Karpas-422 (cell line): ENCODE results near the gene JADE3. TPM values are rescaled to one million over a fixed set of nuclear protein-coding genes. Genes with fewer than 3 reads are reported as not detected.

Experiments used
- DNase-seq: peaks from one replicate; pipeline ENCODE4 v3.0.0-alpha.2; 2015
- H2AFZ ChIP-seq: fragments of 200-600 bp; sonication (generic); 2 replicates; pipeline ENCODE4 v1.6.1; 2014; ENCODE audit warnings: antibody characterized with exemption, low read length, mixed read lengths
- H3K27ac ChIP-seq: fragments of 200-600 bp; sonication (generic); 2 replicates; pipeline ENCODE4 v1.5.1; 2014; ENCODE audit warnings: mild to moderate bottlenecking, low read length, moderate library complexity
- H3K27me3 ChIP-seq: fragments of 200-600 bp; sonication (generic); 2 replicates; pipeline ENCODE4 v1.6.1; 2014; ENCODE audit warnings: low read length, mixed read lengths
- H3K36me3 ChIP-seq: fragments of 200-600 bp; sonication (generic); 2 replicates; pipeline ENCODE4 v1.6.1; 2014; ENCODE audit warnings: low read length, mixed read lengths; ENCODE audit not compliant: insufficient read depth
- H3K4me1 ChIP-seq: fragments of 200-600 bp; sonication (generic); 2 replicates; pipeline ENCODE4 v1.6.1; 2014; ENCODE audit warnings: mild to moderate bottlenecking, low read length, mixed read lengths
- H3K4me2 ChIP-seq: fragments of 200-600 bp; sonication (generic); 2 replicates; pipeline ENCODE4 v1.6.1; 2014; ENCODE audit warnings: low read length, low read depth, mild to moderate bottlenecking; ENCODE audit not compliant: poor library complexity, severe bottlenecking
- H3K4me3 ChIP-seq: fragments of 200-600 bp; sonication (generic); 2 replicates; pipeline ENCODE4 v1.5.1; 2014; ENCODE audit warnings: mild to moderate bottlenecking, antibody characterized with exemption, low read length, mixed read lengths
- H3K79me2 ChIP-seq: fragments of 200-600 bp; sonication (generic); 2 replicates; pipeline ENCODE4 v1.6.1; 2014; ENCODE audit warnings: mild to moderate bottlenecking, low read length, mixed read lengths
- H3K9ac ChIP-seq: fragments of 200-600 bp; sonication (generic); 2 replicates; pipeline ENCODE4 v1.6.0; 2014; ENCODE audit warnings: low read length
- H3K9me2 ChIP-seq: fragments of 200-600 bp; sonication (generic), shearing (Covaris generic); replicated peaks from 2 replicates; pipeline ENCODE4 v1.6.0; 2014; ENCODE audit warnings: mild to moderate bottlenecking, low read length, moderate library complexity; ENCODE audit not compliant: insufficient read depth
- H3K9me3 ChIP-seq: fragments of 300-700, 200-600 bp; sonication (generic); 2 replicates; pipeline ENCODE4 v1.6.1; 2014; ENCODE audit warnings: low read length, mixed read lengths
- H4K20me1 ChIP-seq: fragments of 200-600 bp; sonication (generic); 2 replicates; pipeline ENCODE4 v1.6.1; 2014; ENCODE audit warnings: mild to moderate bottlenecking, antibody characterized with exemption, low read length, low read depth; ENCODE audit not compliant: insufficient read depth
- small RNA-seq: library from RNA; depleted of rRNA; stranded (forward); fragments of <200 nt; gene quantifications from one replicate; pipeline ENCODE3, GENCODE V24; 2014
- total RNA-seq: library from RNA; depleted of rRNA; stranded (reverse); fragments of >200 nt; shearing (Covaris generic); gene quantifications from 2 replicates; pipeline ENCODE4 v1.2.3, GENCODE V29; 2014; ENCODE audit warnings: low replicate concordance; rRNA removed

Gene JADE3
- total RNA-seq, 1 experiment from 2014 or later, result 0.07 TPM

- H3K9me2 ChIP-seq, result no peaks in the 10 kb centered on the region
- no peaks in the 10 kb centered on the region for H3K27me3 ChIP-seq
- no peaks in the 10 kb centered on the region for H3K9me3 ChIP-seq
- DNase-seq, result no peak
- H3K79me2 ChIP-seq, result no peaks in the 10 kb centered on the region
- 0 out of 2 replicates have a peak overlapping the region, but pooled peaks have one; percentile 12 for H2AFZ ChIP-seq
- no peaks in the 10 kb centered on the region for H3K36me3 ChIP-seq
- no peak overlapping the region for H3K9ac ChIP-seq
- H3K4me2 ChIP-seq, result no peak overlapping the region
- no peak overlapping the region for H3K4me3 ChIP-seq
- no peaks in the 10 kb centered on the region for H3K4me1 ChIP-seq
- no peaks in the 10 kb centered on the region for H4K20me1 ChIP-seq
- no peak overlapping the region for H3K27ac ChIP-seq
Measured at GRCh38 chrX:47091149-47091775, 179.0 kb downstream of the JADE3 start.

DNA sequence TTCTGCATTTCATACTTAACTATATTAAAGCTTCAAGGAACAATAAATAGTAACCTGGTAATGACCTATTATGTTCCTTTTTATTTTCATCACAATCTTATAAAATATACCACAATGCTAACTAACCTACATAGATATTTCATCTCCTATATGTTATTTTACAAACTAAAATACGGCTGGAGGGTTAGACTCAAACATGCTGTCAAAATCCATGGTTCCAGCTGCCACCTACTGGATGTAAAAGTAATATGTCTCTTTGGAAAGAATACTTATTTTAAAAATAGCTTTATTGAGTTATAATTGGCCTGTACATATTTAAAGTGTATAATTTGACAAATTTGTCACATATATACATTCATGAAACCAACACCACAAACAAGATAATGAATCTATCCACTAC is 181.0 kb downstream of the JADE3 start:
- Histone ChIP-seq H3K9ac (no peak overlapping the region), H2AFZ (no peak overlapping the region), H3K4me3 (no peak overlapping the region), H3K36me3 (no peaks in the 10 kb centered on the region), H3K9me2 (no peaks in the 10 kb centered on the region), H3K4me2 (no peak overlapping the region), H3K79me2 (no peaks in the 10 kb centered on the region), H3K9me3 (no peaks in the 10 kb centered on the region), H4K20me1 (no peaks in the 10 kb centered on the region), H3K27me3 (no peaks in the 10 kb centered on the region), H3K4me1 (no peaks in the 10 kb centered on the region), H3K27ac (no peak overlapping the region)
- DNase-seq, result peak; percentile 68

DNA sequence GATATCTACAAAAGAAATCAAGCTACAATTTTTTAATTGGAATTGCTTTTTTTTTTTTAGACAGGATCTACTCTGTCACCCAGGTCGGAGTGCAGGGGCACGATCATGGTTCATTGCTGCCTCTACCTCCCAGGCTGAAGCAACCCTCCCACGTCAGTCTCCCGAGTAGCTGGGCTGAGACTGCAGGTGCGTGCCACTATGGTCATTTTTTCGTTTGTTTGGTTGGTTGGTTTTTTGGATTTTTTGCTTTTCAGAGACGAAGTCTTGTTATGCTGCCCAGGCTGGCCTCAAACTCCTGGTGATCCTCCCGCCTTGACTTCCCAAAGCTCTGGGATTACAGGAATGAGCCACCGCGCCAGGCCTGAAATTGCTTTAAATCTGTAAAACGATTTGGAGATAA is 181.6 kb downstream of the JADE3 start:
- Histone ChIP-seq H3K79me2 (no peaks in the 10 kb centered on the region), H3K4me3 (no peak overlapping the region), H3K9me3 (no peaks in the 10 kb centered on the region), H3K4me1 (no peaks in the 10 kb centered on the region), H2AFZ (no peak overlapping the region), H3K27ac (no peak overlapping the region), H3K4me2 (no peak overlapping the region), H4K20me1 (no peaks in the 10 kb centered on the region), H3K27me3 (no peaks in the 10 kb centered on the region), H3K36me3 (no peaks in the 10 kb centered on the region), H3K9ac (no peak overlapping the region), H3K9me2 (no peaks in the 10 kb centered on the region)
- DNase-seq, result no peak

DNA sequence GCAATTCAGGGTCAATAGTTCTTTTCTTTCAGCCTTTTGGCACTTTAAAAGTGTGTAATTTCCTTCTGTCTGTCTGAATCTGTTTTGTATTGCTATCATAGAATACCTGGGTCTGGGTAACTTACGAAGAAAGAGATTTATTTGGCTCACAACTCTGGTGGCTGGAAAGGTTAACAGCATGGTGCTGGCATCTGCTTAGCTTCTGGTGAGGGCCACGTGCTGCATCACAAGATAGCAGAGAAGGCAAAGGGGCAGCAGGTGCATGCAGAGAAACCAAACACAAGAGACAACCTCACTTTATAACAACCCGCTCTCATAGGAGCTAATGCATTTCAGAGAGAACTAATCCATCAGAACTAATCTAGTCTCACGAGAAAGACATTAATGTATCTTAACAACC is 184.8 kb downstream of the JADE3 start:
- H3K79me2 ChIP-seq, result no peaks in the 10 kb centered on the region
- no peaks in the 10 kb centered on the region for H4K20me1 ChIP-seq
- no peak overlapping the region for H3K9ac ChIP-seq
- no peaks in the 10 kb centered on the region for H3K27me3 ChIP-seq
- no peaks in the 10 kb centered on the region for H3K4me1 ChIP-seq
- H3K4me2 ChIP-seq, result no peak overlapping the region
- H3K4me3 ChIP-seq, result no peak overlapping the region
- H3K36me3 ChIP-seq, result no peaks in the 10 kb centered on the region
- H2AFZ ChIP-seq, result no peak overlapping the region
- no peak overlapping the region for H3K27ac ChIP-seq
- no peaks in the 10 kb centered on the region for H3K9me3 ChIP-seq
- no peak for DNase-seq
- H3K9me2 ChIP-seq, result no peaks in the 10 kb centered on the region

- Histone ChIP-seq H3K79me2 (no peaks in the 10 kb centered on the region), H4K20me1 (no peaks in the 10 kb centered on the region), H3K4me3 (no peak overlapping the region), H3K9me3 (no peaks in the 10 kb centered on the region), H3K36me3 (no peaks in the 10 kb centered on the region), H3K4me1 (no peaks in the 10 kb centered on the region), H3K27ac (no peak overlapping the region), H3K9me2 (no peaks in the 10 kb centered on the region), H3K4me2 (no peak overlapping the region), H3K9ac (no peak overlapping the region), H2AFZ (no peak overlapping the region), H3K27me3 (no peaks in the 10 kb centered on the region)
- no peak for DNase-seq
Measured at GRCh38 chrX:47098338-47099094, 186.3 kb downstream of the JADE3 start.

- no peak overlapping the region for H3K4me2 ChIP-seq
- H3K36me3 ChIP-seq, result no peaks in the 10 kb centered on the region
- H3K79me2 ChIP-seq, result no peaks in the 10 kb centered on the region
- no peaks in the 10 kb centered on the region for H3K4me1 ChIP-seq
- H3K9me2 ChIP-seq, result no peaks in the 10 kb centered on the region
- H3K4me3 ChIP-seq, result no peak overlapping the region
- H4K20me1 ChIP-seq, result no peaks in the 10 kb centered on the region
- H2AFZ ChIP-seq, result no peak overlapping the region
- H3K9ac ChIP-seq, result no peak overlapping the region
- no peaks in the 10 kb centered on the region for H3K27me3 ChIP-seq
- DNase-seq, result no peak
- no peak overlapping the region for H3K27ac ChIP-seq
- H3K9me3 ChIP-seq, result no peaks in the 10 kb centered on the region
Measured at GRCh38 chrX:47101206-47101605, 189.0 kb downstream of the JADE3 start.

Small RNA genes within 50 kb of the gene (small RNA-seq; reads per million reads assigned to genes)
- not detected for gene RNU6-1189P

Other genes with a start within 250 kb of the JADE3 start
- under 0.01 TPM in 1 of 2 replicates, not detected in the other for gene SLC9A7, start 153.3 kb upstream of the JADE3 start, total RNA-seq
- gene RP2, start 75.4 kb upstream of the JADE3 start, total RNA-seq, result 7.2 and 17.0 TPM in 2 replicates
- gene RGN, start 166.0 kb downstream of the JADE3 start, total RNA-seq, result not detected in 2 replicates
- gene NDUFB11, start 232.3 kb downstream of the JADE3 start, total RNA-seq, result 122 and 154 TPM in 2 replicates
- 32.5 and 47.0 TPM in 2 replicates for gene RBM10, start 232.8 kb downstream of the JADE3 start, total RNA-seq